ENCODE results near the gene GRIP2. TPM values are rescaled to one million over a fixed set of nuclear protein-coding genes. Genes with fewer than 3 reads are reported as not detected.

The GRIP2 gene
- total RNA-seq, 1 experiment from 2014 or later: 4.5 TPM

- Histone ChIP-seq H3K36me3 (ENCODE audit: control insufficient read depth, insufficient read depth, low read length) (no peaks in the 10 kb centered on the region), H3K4me3 (ENCODE audit: low read depth, low read length) (no peak overlapping the region), H3K27me3 (replicated peaks; ENCODE audit: control insufficient read depth, insufficient read depth, low read length) (no peaks in the 10 kb centered on the region), H3K4me1 (no peaks in the 10 kb centered on the region), H3K9me3 (no peaks in the 10 kb centered on the region)
- Mint-ChIP-seq H3K4me1 (ENCODE audit: low read depth, unreplicated experiment) (peaks cover 7% of the 10 kb centered on the region), H3K9me3 (ENCODE audit: unreplicated experiment) (no peaks in the 10 kb centered on the region), H3K27me3 (ENCODE audit: insufficient read depth, unreplicated experiment) (no peaks in the 10 kb centered on the region), H3K4me3 (ENCODE audit: unreplicated experiment) (no peak overlapping the region), H3K36me3 (ENCODE audit: insufficient read depth, unreplicated experiment) (no peaks in the 10 kb centered on the region), H3K27ac (ENCODE audit: unreplicated experiment) (no peak overlapping the region)
- no TSS peak for BruUV-seq (replicated peaks)
- DNase-seq: no peak
- no peak for TF ChIP-seq CTCF (IDR thresholded peaks at IDR 0.05; ENCODE audit: insufficient read depth in 1 of 2, low read depth in 1 of 2, low read length in 1 of 2, severe bottlenecking in 1 of 2, unreplicated experiment in 1 of 2)
- intact Hi-C loops (cut with micrococcal nuclease; ENCODE audit: unreplicated experiment): no loop called here
- ChIA-PET POLR2A (no interaction called here), CTCF (no interaction called here)
Observed at GRCh38 chr3:14554715-14555114, 14.6 kb upstream of the GRIP2 start.

DNA sequence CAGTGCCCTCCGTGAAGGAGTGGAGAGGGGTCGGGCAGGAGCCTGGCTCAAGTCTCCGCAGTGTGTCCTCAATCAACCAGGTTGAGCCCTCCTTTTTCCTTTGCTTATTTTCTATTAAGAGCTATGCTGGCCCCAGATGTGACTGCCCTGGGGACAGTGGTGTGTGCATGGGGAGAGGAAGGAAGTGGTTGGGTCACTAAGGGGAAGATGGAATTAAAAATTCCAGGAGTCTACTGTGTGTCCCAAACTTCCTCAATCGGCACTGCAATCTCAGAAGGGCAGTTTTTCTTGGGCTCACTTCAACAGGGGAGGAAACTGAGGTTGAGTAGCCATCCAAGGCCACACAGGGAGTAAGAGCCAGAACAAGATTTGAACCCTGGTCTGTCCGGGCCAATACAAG lies 13.7 kb upstream of the GRIP2 start:
- no peak for TF ChIP-seq CTCF (IDR thresholded peaks at IDR 0.05; ENCODE audit: insufficient read depth in 1 of 2, low read depth in 1 of 2, low read length in 1 of 2, severe bottlenecking in 1 of 2, unreplicated experiment in 1 of 2)
- BruUV-seq (replicated peaks): no TSS peak
- H3K36me3 ChIP-seq (ENCODE audit: control insufficient read depth, insufficient read depth, low read length): no peaks in the 10 kb centered on the region
- H3K36me3 Mint-ChIP-seq (ENCODE audit: insufficient read depth, unreplicated experiment): no peaks in the 10 kb centered on the region
- peaks cover 7% of the 10 kb centered on the region for H3K4me1 Mint-ChIP-seq (ENCODE audit: low read depth, unreplicated experiment)
- H3K27me3 ChIP-seq (replicated peaks; ENCODE audit: control insufficient read depth, insufficient read depth, low read length): no peaks in the 10 kb centered on the region
- CTCF ChIA-PET: no interaction called here
- H3K4me3 ChIP-seq (ENCODE audit: low read depth, low read length): no peak overlapping the region
- H3K9me3 Mint-ChIP-seq (ENCODE audit: unreplicated experiment): no peaks in the 10 kb centered on the region
- H3K4me3 Mint-ChIP-seq (ENCODE audit: unreplicated experiment): no peak overlapping the region
- POLR2A ChIA-PET: no interaction called here
- H3K27me3 Mint-ChIP-seq (ENCODE audit: insufficient read depth, unreplicated experiment): no peaks in the 10 kb centered on the region
- H3K27ac Mint-ChIP-seq (ENCODE audit: unreplicated experiment): no peak overlapping the region
- intact Hi-C loops (cut with micrococcal nuclease; ENCODE audit: unreplicated experiment): no loop called here
- H3K9me3 ChIP-seq: no peaks in the 10 kb centered on the region
- no peaks in the 10 kb centered on the region for H3K4me1 ChIP-seq
- DNase-seq: no peak

- Mint-ChIP-seq H3K4me3 (ENCODE audit: unreplicated experiment) (no peak overlapping the region), H3K36me3 (ENCODE audit: insufficient read depth, unreplicated experiment) (no peaks in the 10 kb centered on the region), H3K9me3 (ENCODE audit: unreplicated experiment) (no peaks in the 10 kb centered on the region), H3K27me3 (ENCODE audit: insufficient read depth, unreplicated experiment) (no peaks in the 10 kb centered on the region), H3K27ac (ENCODE audit: unreplicated experiment) (no peak overlapping the region), H3K4me1 (ENCODE audit: low read depth, unreplicated experiment) (peaks cover 16% of the 10 kb centered on the region)
- intact Hi-C loops (cut with micrococcal nuclease; ENCODE audit: unreplicated experiment): no loop called here
- H3K4me3 ChIP-seq (ENCODE audit: low read depth, low read length): no peak overlapping the region
- H3K4me1 ChIP-seq: peaks cover 6% of the 10 kb centered on the region
- no peaks in the 10 kb centered on the region for H3K27me3 ChIP-seq (replicated peaks; ENCODE audit: control insufficient read depth, insufficient read depth, low read length)
- no peak for TF ChIP-seq CTCF (IDR thresholded peaks at IDR 0.05; ENCODE audit: insufficient read depth in 1 of 2, low read depth in 1 of 2, low read length in 1 of 2, severe bottlenecking in 1 of 2, unreplicated experiment in 1 of 2)
- ChIA-PET POLR2A (no interaction called here), CTCF (no interaction called here)
- BruUV-seq (replicated peaks): no TSS peak
- no peaks in the 10 kb centered on the region for H3K9me3 ChIP-seq
- no peak for DNase-seq
- H3K36me3 ChIP-seq (ENCODE audit: control insufficient read depth, insufficient read depth, low read length): no peaks in the 10 kb centered on the region
Observed at GRCh38 chr3:14552717-14553116, 12.6 kb upstream of the GRIP2 start.
